ENCODE results near the gene ZNF497. TPM values are rescaled to one million over a fixed set of nuclear protein-coding genes. Genes with fewer than 3 reads are reported as not detected.

ZNF497 gene
- total RNA-seq, 4 donors from 2014 or later = 7.1 to 16.2 (median 8.1) TPM

- Histone ChIP-seq H3K4me1 (peaks cover 7 to 15% of the 10 kb centered on the region in 2 donors), H3K9me3 (no peaks in the 10 kb centered on the region), H3K4me3 (replicated peaks in 1 of 3) (no peak overlapping the region), H3K27ac (no peak overlapping the region), H3K27me3 (no peaks in the 10 kb centered on the region), H3K36me3 (no peaks in the 10 kb centered on the region)
- TF ChIP-seq CTCF (IDR thresholded peaks at IDR 0.05) (no peak), POLR2A (IDR thresholded peaks at IDR 0.05) (no peak)
- DNase-seq = no peak
- WGBS, 2 donors = 77 to 81% methylated on average over 21 to 23 of the region's 23 CpGs
- intact Hi-C loops (cut with DNase I) = no loop called here
Observed at GRCh38 chr19:58351990-58352755, 10.4 kb downstream of the ZNF497 start.

GRCh38 chr19:58351558-58351878 lies 11.0 kb downstream of the ZNF497 start:
- Histone ChIP-seq H3K4me1 (peaks cover 7 to 15% of the 10 kb centered on the region in 2 donors), H3K36me3 (no peaks in the 10 kb centered on the region), H3K27ac (no peak overlapping the region), H3K4me3 (replicated peaks in 1 of 3) (no peak overlapping the region), H3K27me3 (no peaks in the 10 kb centered on the region), H3K9me3 (no peaks in the 10 kb centered on the region)
- DNase-seq = no peak
- TF ChIP-seq CTCF (IDR thresholded peaks at IDR 0.05) (no peak), POLR2A (IDR thresholded peaks at IDR 0.05) (no peak)
- WGBS, 2 donors = 82 to 90% methylated on average over 8 to 9 of the region's 9 CpGs
- intact Hi-C loops (cut with DNase I) = no loop called here

- Histone ChIP-seq H3K36me3 (no peaks in the 10 kb centered on the region), H3K4me3 (replicated peaks in 1 of 3) (no peak overlapping the region), H3K4me1 (peaks cover 7 to 15% of the 10 kb centered on the region in 2 donors), H3K9me3 (no peaks in the 10 kb centered on the region), H3K27ac (no peak overlapping the region), H3K27me3 (no peaks in the 10 kb centered on the region)
- TF ChIP-seq CTCF (IDR thresholded peaks at IDR 0.05) (no peak), POLR2A (IDR thresholded peaks at IDR 0.05) (no peak)
- WGBS, 2 donors = 59 to 63% methylated on average over 12 to 32 of the region's 34 CpGs
- DNase-seq = no peak
- intact Hi-C loops (cut with DNase I) = no loop called here
Observed at GRCh38 chr19:58350871-58351557, 11.5 kb downstream of the ZNF497 start.

- DNase-seq = no peak
- Histone ChIP-seq H3K36me3 (no peaks in the 10 kb centered on the region), H3K27ac (no peak overlapping the region), H3K9me3 (no peaks in the 10 kb centered on the region), H3K4me3 (replicated peaks in 1 of 3) (no peak overlapping the region), H3K4me1 (peaks cover 7 to 15% of the 10 kb centered on the region in 2 donors), H3K27me3 (no peaks in the 10 kb centered on the region)
- no peak for TF ChIP-seq CTCF (IDR thresholded peaks at IDR 0.05)
- TF ChIP-seq POLR2A (IDR thresholded peaks at IDR 0.05) = no peak
- intact Hi-C loops (cut with DNase I) = no loop called here
- WGBS, 2 donors = 29 to 34% methylated on average over 49 to 57 of the region's 84 CpGs
Observed at GRCh38 chr19:58350001-58350861, 12.3 kb downstream of the ZNF497 start.

Data from thyroid gland (tissue), 4 donors.